GM19328 (cell line): ENCODE measurements around the gene CREBRF.
"Not testable (repeated sequence)": the region's sequence is repeated elsewhere in the genome, so short reads cannot be mapped to it uniquely, and the experiment has no call there.

ENCODE experiments used
- ATAC-seq: cut with Tn5 transposase; IDR thresholded peaks from one replicate; pipeline ENCODE4 v1.9.1; 2021; ENCODE audit warnings: mild to moderate bottlenecking, moderate library complexity; ENCODE audit not compliant: unreplicated experiment

The CREBRF gene

DNA sequence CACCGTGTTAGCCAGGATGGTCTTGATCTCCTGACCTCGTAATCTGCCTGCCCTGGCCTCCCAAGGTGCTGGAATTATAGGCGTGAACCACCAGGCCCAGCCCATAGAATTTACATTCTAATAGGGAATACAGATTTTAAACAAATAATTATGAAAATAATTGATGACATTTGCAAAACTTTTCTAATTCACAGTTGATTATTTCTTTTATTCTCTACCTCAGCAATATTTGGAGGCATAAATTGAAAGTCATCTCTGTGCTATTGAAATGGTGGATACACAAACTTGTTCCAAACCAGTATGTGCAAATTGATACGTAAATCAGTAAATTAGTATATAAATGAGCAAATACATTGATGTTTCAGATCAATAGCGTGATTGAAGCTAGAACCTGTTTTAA, 96.4 kb downstream of the CREBRF start:
- ATAC-seq, result no peak

DNA sequence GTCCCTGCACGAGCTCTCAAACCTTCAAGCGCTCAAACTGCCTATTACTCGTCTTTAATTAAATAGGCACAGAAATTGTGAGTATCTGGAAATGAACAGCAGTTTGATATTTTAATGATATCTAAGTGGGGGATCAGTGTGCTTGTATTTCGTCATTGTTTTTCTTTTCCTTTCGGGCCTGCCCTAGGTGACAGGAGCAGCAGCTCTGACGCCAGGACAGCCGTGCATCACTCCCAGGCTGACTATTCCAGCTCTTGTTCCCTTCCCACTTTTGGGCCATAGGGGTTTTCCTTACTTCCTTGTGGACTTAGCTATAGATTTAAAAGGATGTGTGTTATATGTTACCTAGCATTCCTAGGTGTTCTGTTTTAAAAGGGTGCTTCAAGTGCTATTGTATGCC, 97.7 kb downstream of the CREBRF start:
- ATAC-seq, result no peak

DNA sequence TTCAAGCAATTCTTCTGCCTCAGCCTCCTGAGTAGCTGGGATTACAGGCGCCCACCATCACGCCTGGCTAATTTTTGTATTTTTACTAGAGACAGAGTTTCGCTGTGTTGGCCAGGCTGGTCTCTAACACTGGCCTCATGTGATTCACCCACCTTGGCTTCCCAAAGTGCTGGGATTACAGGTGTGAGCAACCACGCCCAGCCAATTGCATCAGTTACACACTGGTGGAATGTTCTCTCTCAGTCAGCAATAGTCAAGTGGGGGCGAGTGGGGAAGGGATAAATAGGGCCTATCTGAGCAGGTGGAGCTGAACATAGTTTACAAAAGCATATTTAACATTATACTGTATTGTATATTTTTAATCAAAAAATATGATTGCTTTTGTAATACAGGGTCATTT, 98.5 kb downstream of the CREBRF start:
- ATAC-seq, result not testable (repeated sequence)

DNA sequence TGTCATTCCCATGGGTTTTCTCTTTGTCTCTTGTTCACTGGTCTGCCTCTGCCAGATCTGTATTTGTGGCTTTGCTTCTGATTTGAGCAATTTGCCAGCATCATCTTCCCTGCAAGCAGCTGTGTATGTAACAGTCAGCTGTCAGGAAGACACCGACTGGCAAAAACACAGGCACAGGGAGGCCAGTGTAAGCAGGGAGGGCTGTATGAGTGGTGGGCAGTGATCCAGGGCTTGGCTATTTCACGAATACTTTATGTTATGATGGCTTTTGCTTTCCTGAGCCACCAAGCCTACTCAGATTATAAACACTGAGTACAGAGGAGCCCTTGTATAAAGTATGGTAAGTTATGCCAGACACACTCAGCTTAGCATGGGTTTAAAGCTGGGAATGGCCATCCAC, 99.8 kb downstream of the CREBRF start:
- ATAC-seq, result no peak

DNA sequence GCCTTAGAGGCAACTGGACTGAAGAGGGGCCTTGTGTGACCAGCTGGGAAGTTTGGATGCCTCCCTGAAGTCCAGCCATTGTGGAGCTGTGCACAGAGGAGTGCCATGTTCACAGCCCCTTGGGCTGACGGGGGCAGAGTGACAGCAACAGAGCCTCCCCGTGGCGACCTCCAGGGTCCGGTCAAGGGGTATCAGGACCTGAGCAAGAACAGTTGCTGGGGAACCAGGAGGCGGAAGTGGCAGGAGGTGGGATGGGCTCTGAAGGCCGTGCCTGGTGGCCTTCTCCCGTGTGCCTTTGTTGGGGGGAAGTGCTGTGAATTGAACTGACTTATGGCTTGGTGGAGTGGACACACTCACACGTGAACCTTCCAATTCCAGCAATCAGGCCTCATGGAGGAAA, 102.2 kb downstream of the CREBRF start:
- ATAC-seq, result no peak

DNA sequence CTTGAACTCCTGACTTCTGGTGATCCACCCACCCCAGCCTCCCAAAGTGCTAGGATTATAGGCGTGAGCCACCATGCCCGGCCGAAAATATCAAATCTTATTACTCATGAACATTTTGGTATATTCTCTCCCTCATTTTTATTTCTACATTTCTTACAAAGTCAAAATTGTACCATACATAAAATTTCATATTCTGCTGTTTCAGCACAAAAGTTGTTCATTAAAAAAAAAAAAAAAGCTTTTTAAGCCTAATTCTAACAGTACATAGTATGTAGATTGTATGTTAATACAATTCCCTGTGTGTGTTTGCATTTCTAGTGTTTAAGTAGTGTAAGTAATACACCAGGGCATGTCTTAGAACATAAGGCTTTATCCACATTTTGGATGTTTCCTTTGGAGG, 103.1 kb downstream of the CREBRF start:
- ATAC-seq, result no peak

DNA sequence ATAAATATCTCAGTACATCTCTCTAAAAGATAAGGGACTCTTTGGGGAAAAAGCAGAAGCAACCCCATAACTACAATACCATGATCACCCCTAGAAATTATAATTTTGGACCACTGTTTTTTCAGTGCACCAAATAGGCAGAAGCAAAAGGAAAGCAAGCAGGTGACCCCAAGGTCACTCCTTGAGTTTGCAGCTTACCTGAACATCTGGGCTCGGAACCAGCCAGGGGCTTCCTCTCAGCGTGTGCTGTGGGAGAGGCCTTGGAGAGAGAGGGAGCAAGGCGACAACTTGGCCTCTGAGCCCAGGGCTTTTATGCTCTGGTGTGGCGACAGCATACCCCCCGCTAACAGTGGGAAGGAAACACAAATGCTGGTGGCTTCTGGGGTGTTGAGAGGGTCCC, 105.0 kb downstream of the CREBRF start:
- no peak for ATAC-seq

DNA sequence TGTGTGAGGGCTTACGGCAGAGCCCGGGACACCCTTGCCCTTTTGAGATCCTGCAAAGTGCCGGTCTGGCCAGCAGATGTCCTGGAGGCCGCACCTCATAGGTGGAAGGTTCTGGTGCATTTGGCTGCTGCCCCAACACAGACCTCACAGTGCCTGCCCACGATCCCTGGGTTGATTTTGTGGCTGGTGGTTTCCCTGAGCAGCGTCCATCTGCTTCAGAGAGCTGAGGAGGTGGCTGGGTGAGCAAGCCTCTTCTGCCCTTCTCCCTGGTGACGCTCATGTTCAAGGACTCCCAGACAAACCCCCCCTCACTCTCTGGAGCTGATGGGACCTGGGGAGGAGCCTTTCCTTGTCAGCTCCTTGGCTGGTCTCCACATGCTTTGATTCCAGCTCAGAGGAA, 107.1 kb downstream of the CREBRF start:
- no peak for ATAC-seq

DNA sequence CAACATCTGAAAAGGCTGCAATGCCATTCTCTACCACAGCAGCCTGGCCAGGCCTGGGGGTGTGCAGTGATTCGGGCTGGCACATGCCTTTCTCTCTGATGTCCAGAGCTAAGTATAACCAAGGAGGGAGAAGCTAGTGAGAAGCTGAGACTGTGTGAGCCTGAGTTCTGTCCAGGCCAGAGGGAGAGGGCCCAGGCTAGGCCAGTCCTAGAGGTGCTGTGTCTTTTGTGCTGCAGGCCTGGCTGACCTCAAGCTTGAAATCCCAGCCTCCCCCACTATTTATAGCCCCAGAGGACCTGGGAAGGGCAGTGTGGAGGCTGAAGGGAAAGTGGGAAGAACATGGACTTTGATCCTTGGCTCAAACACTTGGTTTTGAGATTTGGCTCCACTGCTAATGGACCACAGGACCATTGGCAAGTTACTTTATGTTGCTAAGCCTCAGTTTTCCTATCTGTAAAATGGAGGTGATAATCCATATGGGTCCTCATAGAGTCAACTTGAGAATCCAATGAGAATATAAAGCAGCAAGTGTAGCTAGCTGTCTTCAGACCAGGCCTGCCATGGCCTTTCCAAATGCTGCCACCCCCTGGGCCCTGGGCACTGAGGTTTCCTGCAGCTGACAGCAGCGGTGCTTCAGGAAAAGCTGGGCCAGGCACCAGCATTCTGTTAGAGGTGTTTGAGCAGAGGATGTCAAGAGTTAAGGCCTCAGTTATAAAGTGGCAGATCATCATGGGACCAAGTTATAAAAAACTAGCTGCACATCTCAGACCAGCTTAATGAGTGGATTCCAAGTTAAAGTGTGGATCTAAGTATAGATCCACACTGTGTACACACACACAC, 109.2 kb downstream of the CREBRF start:
- no peak for ATAC-seq

DNA sequence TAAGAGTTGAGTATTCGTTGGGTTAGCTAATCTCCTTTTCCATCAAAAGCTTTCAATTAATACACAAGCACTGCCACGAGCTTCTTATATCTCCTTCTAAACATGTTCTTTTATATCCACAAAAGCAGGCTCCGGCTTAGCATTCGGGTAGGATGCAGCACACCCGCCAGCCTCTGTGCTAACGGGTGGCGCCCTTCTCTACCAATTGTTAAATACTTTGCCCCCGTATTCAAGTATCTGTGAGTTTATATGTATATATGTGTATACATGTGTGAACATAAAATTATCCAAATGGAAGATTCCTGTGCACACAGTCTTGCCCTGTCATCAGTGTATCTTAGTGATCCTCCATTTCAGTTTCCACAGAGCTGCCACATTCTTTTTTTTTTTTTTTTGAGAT, 116.0 kb downstream of the CREBRF start:
- no peak for ATAC-seq

DNA sequence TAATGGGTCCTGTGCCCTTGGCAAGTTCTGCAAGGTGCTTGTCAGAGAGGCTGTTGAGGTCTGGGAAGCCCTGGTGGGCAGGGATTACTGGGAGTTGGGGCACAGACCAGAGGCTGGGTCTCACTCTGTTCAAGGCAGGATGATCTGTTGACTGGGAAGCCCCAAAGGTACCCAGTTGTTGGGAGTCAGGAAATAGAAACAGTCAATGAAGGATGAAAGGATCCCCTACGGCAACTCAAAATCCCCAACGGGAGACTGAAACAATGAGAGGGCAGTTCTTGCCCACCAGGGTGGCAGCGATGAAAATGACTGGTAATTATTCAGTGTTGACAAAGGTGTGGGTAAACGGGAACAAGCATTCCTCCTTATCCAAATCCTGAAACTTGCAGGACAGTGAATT, 119.4 kb downstream of the CREBRF start:
- ATAC-seq, result no peak

DNA sequence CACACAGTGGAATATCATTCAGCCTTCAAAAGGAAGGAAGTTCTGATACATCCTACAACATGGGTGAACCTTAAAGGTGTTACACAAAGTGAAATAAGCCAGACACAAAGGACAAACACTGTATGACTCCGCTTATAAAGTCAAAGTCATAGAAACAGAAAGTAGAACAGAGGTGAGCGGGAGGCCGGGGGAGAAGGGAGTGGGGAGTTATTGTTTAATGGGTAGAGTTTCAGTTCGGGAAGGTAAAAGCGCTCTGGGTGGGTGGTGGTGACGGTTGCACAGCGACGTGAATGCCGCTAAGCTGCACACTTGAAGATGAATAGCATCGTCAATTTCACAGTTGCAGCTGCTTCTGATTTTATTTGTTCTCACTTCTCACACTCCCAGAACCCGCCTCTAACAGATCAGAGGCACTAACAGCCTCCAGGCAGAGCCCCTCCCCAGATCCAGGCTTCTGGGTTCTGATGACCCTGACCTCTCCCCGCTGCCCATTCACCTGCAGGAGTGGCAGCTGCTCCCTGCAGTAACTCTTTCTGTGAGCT, 122.3 kb downstream of the CREBRF start:
- ATAC-seq, result no peak

DNA sequence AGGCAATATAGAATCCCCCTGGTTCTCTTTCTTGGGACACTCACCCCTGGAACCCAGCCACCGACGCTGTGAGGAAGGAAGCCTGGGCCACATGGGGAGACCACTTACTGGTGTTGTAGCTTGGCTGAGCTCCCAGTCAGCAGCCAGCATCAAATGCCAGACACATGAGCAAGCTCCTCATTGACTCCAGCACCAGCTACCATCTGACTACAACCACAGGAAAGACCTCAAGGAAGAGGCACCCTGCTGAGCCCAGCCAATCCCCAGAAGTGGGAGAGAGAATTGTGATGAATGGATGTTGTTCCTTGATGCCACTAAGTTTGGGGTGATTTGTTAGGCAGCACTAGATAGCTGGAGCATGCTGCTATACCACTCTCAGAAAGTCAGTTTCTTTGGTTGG, 124.2 kb downstream of the CREBRF start:
- ATAC-seq, result no peak

DNA sequence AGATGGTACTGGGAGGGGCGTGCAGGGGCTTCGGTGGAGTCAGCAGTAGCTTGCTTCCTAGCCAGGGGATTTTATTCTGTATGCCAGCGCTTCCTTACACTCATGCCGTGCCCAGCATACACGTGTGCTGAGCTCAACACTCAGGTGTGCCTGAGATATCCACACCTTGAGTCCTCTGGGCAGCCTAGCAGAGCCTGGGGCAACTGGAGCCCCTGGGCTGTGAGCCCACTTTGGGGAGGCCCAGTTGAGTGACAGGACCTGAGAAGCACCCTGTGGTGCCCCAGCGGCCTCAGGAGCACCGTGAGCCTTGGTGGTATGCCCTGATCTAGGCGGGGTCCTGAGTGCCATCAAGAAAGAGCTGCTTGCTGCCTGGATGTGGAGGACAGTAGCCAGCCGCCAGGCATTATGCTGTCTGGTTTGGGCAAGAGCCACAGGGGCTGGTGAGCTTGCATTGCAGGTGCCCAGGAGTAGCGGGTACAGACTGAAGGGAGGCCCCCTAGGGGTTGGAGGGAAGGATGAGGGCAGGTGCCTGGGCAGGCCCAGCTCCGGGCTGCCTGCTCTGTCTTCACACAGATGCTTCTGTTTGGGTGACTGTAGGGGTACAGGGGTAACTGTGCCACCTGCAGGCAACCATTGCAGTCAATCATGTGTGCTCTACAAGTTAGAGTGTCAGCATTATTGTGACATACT, 131.0 kb downstream of the CREBRF start:
- no peak for ATAC-seq

DNA sequence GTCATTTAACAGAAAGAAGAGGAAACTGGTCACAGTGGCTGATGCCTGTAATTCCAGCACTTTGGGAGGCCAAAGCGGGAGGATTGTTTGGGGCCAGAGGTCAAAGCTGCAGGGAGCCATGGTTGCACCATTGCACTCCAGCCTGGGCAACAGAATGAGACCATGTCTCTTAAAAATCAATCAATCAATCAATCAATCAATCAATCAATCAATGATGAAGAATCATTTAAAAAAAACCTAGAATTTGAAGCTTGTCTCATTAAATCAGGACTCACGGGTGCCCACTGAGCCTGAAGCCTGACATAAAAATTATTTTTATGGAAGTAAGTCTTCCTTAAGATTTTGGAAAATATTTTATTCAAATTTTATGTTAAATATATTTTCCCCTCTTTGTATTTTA, 132.1 kb downstream of the CREBRF start:
- ATAC-seq, result no peak
